GM12864 (cell line): ENCODE results near the gene GRK1.

Experiments
- DNase-seq: peaks from one replicate; pipeline ENCODE4 v3.0.0-alpha.2; 2011; ENCODE audit warnings: low read depth
- H3K4me3 ChIP-seq: 2 replicates; pipeline ENCODE4 v1.5.1; 2011; ENCODE audit warnings: mild to moderate bottlenecking, low read depth, low read length, control low read depth
- TF ChIP-seq, protein P1 (sequence below): IDR thresholded peaks from 2 replicates; pipeline ENCODE4 v1.5.1; 2011; ENCODE audit warnings: low read depth, mild to moderate bottlenecking, moderate library complexity, low read length, control low read depth, inconsistent platforms; ENCODE audit errors: missing control alignments

Gene GRK1

DNA sequence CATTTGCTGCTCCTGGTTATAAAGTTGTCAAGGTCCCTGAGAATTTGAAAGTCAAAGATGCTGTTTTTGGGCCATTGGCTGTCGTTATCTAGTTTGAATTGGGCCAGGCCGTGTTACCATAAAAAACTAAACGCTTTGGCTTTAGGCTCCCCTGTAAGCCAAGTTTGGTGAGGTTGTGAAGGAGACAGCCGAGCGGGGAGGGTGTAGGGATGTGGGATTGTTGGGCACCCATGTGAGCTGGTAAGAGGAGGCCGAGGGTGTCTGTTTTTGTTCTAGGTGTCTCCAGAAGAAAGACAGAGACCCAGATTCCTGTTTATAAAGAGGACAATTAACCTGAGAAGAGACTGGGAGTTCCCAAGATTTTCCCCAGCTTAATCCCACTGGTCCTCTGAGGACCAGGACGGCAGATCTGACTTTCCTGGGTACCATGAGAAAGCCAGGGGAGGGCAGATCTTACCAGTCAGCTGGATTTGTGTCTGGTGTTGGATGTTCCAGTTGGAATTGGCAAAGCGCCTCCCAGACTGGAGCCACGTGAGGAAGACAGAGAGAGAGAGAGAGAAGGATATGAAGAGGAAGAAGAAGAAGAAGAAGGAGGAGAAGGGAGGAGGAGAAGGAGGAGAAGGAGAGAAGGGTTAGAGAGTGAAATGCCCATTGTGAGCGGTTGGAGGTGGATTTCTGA is 117.1 kb downstream of the GRK1 start:
- no peak overlapping the region for H3K4me3 ChIP-seq
- TF ChIP-seq, protein P1, sequence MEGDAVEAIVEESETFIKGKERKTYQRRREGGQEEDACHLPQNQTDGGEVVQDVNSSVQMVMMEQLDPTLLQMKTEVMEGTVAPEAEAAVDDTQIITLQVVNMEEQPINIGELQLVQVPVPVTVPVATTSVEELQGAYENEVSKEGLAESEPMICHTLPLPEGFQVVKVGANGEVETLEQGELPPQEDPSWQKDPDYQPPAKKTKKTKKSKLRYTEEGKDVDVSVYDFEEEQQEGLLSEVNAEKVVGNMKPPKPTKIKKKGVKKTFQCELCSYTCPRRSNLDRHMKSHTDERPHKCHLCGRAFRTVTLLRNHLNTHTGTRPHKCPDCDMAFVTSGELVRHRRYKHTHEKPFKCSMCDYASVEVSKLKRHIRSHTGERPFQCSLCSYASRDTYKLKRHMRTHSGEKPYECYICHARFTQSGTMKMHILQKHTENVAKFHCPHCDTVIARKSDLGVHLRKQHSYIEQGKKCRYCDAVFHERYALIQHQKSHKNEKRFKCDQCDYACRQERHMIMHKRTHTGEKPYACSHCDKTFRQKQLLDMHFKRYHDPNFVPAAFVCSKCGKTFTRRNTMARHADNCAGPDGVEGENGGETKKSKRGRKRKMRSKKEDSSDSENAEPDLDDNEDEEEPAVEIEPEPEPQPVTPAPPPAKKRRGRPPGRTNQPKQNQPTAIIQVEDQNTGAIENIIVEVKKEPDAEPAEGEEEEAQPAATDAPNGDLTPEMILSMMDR = no peak
- DNase-seq = no peak

DNA sequence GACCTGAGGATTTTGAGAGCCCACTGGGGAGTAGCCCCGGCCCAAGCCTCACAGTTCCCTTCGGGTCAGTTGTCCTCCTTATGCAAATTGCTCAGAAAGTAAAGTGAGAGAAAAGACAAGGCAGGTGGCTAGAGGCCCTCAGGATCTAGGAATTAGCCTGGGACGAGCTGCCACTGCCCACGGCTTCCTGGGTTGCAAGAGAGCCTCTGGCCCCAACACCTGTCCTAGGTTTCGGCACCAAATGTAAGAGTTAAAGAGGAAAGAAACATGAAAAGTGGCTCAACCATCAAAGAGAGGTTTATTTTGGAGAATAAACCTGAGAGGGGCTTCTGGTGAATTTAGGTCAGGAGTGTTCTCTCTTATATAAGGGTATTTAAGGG is 117.6 kb downstream of the GRK1 start:
- DNase-seq = no peak
- H3K4me3 ChIP-seq = no peak overlapping the region
- TF ChIP-seq, protein P1 = no peak

DNA sequence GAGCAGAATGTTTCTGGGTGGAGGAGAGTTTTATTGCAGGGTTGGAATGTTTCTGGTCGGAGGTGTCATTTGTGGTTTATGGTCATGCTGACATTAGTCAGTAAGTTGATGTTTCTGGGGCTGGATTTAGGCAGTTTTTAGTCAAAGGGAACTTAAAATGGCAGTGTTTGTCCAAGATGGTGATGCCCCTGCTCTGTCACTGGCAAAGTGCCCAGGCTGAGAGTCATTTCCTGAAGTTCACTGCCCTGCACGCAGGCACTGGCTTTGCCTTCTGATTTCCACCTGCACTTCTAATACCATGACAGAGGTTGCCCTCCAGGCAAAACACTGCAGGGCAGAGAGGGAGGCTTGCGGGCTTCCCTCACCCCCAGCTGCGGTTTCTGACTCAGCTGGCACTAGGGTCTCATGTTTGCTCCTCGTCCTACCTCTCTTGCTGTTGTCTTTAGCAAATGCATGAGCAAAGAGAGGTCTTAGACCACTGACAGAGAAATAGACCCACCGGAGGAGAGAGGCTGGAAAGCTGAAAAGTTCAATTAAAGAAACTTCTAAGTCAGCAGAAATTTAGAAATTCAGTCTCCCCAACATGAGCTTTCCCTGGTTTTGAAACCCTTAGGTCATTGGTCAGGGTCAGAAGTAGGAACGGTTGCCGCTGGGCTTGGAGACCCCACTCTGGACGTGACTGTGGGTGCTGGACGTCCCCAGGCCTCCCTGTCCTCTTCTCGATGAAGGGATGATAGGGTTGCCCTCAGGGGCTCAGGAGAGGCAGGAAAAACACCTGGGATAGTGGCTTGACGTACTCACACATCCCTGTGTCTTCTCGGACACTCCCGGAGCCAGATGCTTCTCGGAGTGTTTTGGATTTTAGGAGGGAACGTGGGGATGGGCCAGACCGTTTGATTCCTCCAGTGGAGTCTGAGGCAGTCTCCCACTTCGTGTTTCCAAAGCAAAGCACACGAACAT is 118.3 kb downstream of the GRK1 start:
- TF ChIP-seq, protein P1 = no peak
- H3K4me3 ChIP-seq = no peak overlapping the region
- no peak for DNase-seq

DNA sequence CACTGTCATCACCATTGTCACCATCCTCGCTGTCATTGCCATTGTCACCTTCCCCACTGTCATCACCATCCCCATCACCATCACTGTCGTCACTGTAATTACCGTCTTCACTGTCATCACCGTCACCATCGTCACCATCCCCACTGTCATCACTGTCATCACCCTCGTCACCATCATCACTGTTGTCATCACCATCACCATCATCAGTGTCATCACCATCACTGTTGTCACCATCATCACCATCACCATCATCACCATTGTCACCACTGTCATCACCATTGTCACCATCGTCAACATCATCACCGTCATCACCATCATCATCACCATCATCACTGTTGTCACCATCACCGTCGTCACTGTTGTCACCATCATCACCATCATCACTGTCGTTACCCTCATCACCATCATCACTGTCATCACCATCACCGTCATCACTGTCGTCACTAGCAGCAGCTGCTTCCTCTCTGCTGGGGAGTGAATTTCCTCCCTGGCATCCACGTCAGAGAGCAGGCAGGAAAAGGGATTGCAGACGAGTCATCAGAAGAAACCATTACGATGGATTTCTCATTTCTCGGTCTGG is 119.3 kb downstream of the GRK1 start:
- no peak for DNase-seq
- no peak overlapping the region for H3K4me3 ChIP-seq
- TF ChIP-seq, protein P1 = no peak
